ENCODE results near the gene GIT2. TPM values are rescaled to one million over a fixed set of nuclear protein-coding genes. Genes with fewer than 3 reads are reported as not detected.
A peak's percentile ranks its signal among the peaks of the same experiment; 100 is the strongest.
"Not testable (repeated sequence)": the region's sequence is repeated elsewhere in the genome, so short reads cannot be mapped to it uniquely, and the experiment has no call there.

GIT2 gene
- total RNA-seq, 4 donors from 2014 or later = 36.8 to 52.8 (median 42.3) TPM

DNA sequence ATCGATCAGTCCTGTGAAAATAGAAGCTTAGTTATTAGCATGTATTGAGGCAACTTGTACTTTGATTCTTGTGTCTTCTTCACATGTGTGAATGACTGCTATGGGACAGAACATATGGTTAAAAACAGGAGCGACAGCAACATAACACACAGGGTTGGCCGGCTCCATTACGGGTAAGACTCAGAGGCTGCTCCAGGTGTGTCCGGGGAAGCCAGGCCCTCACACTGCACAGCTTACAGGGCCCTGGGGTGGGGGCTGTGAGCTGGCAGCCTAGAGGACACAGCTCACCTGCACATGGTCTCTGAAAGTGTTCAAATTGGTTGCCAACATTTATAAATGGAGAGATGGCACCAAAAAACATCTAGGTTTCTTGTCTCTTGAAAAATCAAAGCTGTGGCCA lies 65.0 kb downstream of the GIT2 start:
- Histone ChIP-seq H3K27me3 (no peaks in the 10 kb centered on the region), H3K9me3 (no peaks in the 10 kb centered on the region), H3K27ac (peak overlapping the region in 1 of 4 donors; percentile 45), H3K36me3 (peaks cover 0 to 98% of the 10 kb centered on the region in 2 donors), H3K4me3 (no peak overlapping the region), H3K4me1 (peaks cover 0 to 8% (median 0%) of the 10 kb centered on the region in 3 donors)
- TF ChIP-seq POLR2AphosphoS5 (IDR thresholded peaks at IDR 0.05) (no peak), EP300 (IDR thresholded peaks at IDR 0.05) (no peak), POLR2A (IDR thresholded peaks at IDR 0.05) (no peak)
- TF ChIP-seq, protein P1, sequence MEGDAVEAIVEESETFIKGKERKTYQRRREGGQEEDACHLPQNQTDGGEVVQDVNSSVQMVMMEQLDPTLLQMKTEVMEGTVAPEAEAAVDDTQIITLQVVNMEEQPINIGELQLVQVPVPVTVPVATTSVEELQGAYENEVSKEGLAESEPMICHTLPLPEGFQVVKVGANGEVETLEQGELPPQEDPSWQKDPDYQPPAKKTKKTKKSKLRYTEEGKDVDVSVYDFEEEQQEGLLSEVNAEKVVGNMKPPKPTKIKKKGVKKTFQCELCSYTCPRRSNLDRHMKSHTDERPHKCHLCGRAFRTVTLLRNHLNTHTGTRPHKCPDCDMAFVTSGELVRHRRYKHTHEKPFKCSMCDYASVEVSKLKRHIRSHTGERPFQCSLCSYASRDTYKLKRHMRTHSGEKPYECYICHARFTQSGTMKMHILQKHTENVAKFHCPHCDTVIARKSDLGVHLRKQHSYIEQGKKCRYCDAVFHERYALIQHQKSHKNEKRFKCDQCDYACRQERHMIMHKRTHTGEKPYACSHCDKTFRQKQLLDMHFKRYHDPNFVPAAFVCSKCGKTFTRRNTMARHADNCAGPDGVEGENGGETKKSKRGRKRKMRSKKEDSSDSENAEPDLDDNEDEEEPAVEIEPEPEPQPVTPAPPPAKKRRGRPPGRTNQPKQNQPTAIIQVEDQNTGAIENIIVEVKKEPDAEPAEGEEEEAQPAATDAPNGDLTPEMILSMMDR (IDR thresholded peaks at IDR 0.05) = no peak
- 80 to 100% methylated on average over 1 of the region's 5 CpGs for WGBS, 2 donors (ENCODE audit: low coverage in 1 of 2)
- no peak for ATAC-seq

- ATAC-seq = no peak
- no peak overlapping the region for H3K4me3 ChIP-seq
- no peaks in the 10 kb centered on the region for H3K27me3 ChIP-seq
- 74 to 86% methylated on average over 12 to 14 of the region's 16 CpGs for WGBS, 2 donors (ENCODE audit: low coverage in 1 of 2)
- peaks cover 0 to 92% of the 10 kb centered on the region in 2 donors for H3K36me3 ChIP-seq
- no peak overlapping the region for H3K27ac ChIP-seq
- no peaks in the 10 kb centered on the region for H3K9me3 ChIP-seq
- H3K4me1 ChIP-seq = peaks cover 0 to 8% (median 0%) of the 10 kb centered on the region in 3 donors
- TF ChIP-seq POLR2AphosphoS5 (IDR thresholded peaks at IDR 0.05) = no peak
- TF ChIP-seq EP300 (IDR thresholded peaks at IDR 0.05) = no peak
- no peak for TF ChIP-seq POLR2A (IDR thresholded peaks at IDR 0.05)
- TF ChIP-seq, protein P1 (IDR thresholded peaks at IDR 0.05) = no peak
These were observed 66.0 kb downstream of the GIT2 start for GRCh38 chr12:109930028-109930800.

DNA sequence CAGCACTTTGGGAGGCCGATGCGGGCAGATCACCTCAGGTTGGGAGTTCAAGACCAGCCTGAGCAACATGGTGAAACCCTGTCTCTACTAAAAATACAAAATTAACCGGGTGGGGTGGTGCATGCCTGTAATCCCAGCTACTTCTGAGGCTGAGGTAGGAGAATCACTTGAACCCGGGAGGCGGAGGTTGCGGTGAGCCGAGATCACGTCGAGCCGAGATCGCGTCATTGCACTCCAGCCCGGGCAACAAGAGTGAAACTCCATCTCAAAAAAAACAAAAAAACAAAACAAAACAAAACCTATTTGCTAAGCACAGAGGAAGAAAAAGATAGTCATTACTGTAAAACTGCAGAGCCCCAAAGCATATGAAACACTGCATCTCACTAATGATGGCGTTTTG lies 66.8 kb downstream of the GIT2 start:
- H3K27ac ChIP-seq, H3K27me3 ChIP-seq, H3K4me3 ChIP-seq, H3K4me1 ChIP-seq, H3K9me3 ChIP-seq, ATAC-seq: not testable (repeated sequence)
- peaks cover 0 to 83% of the 10 kb centered on the region in 2 donors for H3K36me3 ChIP-seq
- WGBS, 2 donors (ENCODE audit: low coverage in 1 of 2) = 86 to 93% methylated on average over 9 to 10 of the region's 14 CpGs

DNA sequence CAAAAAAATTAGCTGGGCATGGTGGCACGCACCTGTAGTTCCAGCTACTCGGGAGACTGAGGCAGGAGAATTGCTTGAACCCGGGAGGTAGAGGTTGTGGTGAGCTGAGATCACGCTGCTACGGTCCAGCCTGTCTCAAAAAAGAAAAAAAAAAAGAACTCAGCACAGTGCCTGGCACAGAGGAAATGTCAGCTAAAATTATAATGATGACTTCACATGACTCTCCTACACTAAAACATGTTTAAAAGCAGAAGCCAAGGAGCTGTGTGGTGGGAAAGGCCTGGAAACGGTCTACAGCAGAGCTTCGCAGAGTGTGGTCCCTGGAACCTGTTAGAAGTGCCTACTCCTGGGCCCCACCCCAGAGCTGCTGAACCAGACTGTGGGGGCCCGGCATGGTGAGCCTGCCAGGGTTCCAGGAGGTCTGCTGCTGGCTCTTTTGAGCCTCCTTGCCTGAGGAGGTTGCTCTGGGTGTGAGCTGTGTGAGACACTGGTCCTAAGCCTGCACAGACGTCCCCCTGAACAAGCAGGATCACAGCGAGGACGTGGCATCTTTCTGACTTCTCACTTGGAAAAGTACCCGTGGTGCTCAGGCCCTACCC lies 68.0 kb downstream of the GIT2 start:
- Histone ChIP-seq H3K9me3 (no peaks in the 10 kb centered on the region), H3K4me3 (no peak overlapping the region), H3K27me3 (no peaks in the 10 kb centered on the region), H3K27ac (peak overlapping the region in 1 of 4 donors; percentile 19), H3K36me3 (peaks cover 0 to 80% of the 10 kb centered on the region in 2 donors), H3K4me1 (no peaks in the 10 kb centered on the region)
- TF ChIP-seq, protein P1 (IDR thresholded peaks at IDR 0.05) = no peak
- TF ChIP-seq POLR2A (IDR thresholded peaks at IDR 0.05) (no peak), POLR2AphosphoS5 (IDR thresholded peaks at IDR 0.05) (no peak), EP300 (IDR thresholded peaks at IDR 0.05) (no peak)
- WGBS, 2 donors (ENCODE audit: low coverage in 1 of 2) = 66 to 73% methylated on average over 3 to 12 of the region's 12 CpGs
- no peak for ATAC-seq

- Histone ChIP-seq H3K36me3 (peaks cover 0 to 80% of the 10 kb centered on the region in 2 donors), H3K4me3 (no peak overlapping the region), H3K4me1 (no peaks in the 10 kb centered on the region), H3K27ac (no peak overlapping the region), H3K9me3 (no peaks in the 10 kb centered on the region), H3K27me3 (no peaks in the 10 kb centered on the region)
- TF ChIP-seq POLR2AphosphoS5 (IDR thresholded peaks at IDR 0.05) = no peak
- TF ChIP-seq, protein P1 (IDR thresholded peaks at IDR 0.05) = peak in 3 of 4 experiments; percentile 31 to 53 (median 37)
- no peak for ATAC-seq
- WGBS, 2 donors (ENCODE audit: low coverage in 1 of 2) = 30 to 58% methylated on average over 5 to 7 of the region's 8 CpGs
These were observed 68.5 kb downstream of the GIT2 start for GRCh38 chr12:109927622-109928021.
